CD4-positive, alpha-beta T cell (primary cell): ENCODE measurements around the gene LURAP1L. TPM values are rescaled to one million over a fixed set of nuclear protein-coding genes. Genes with fewer than 3 reads are reported as not detected.
"Not testable (repeated sequence)": the region's sequence is repeated elsewhere in the genome, so short reads cannot be mapped to it uniquely, and the experiment has no call there.

Experiments used
- ATAC-seq: fragments of 200-7000 bp; cut with Tn5 transposase; one replicate; pipeline ENCODE4 v1.10.0; 2022; ENCODE audit warnings: mild to moderate bottlenecking; ENCODE audit not compliant: poor library complexity
- CTCF ChIA-PET: fragments of 350-600 bp; sonication (Branson Sonifier 250); formaldehyde crosslinking; loops from one replicate; lab custom pipeline; 2021; ENCODE audit warnings: antibody characterized with exemption, inconsistent platforms; lab: Charles Lee
- POLR2A ChIA-PET: fragments of 350-600 bp; sonication (Branson Sonifier 250); formaldehyde crosslinking; loops from one replicate; lab custom pipeline; 2021; ENCODE audit warnings: antibody characterized with exemption, inconsistent platforms; lab: Charles Lee
- DNase-seq, 14 experiments: peaks; one replicate each; pipeline ENCODE4 v3.0.0-alpha.2; 2013 to 2020; ENCODE audit warnings: mixed read lengths in 2 of 14
- H3K27ac ChIP-seq, 2 donors: one replicate each; pipeline versions ENCODE4 v1.5.1 to v1.7.0; 2013; ENCODE audit warnings: low read length in 2 of 2, low read depth in 1 of 2, mild to moderate bottlenecking in 1 of 2
- H3K27me3 ChIP-seq, 2 experiments: 1 replicate in 1 of 2; 2 replicates in 1 of 2; pipeline versions ENCODE4 v1.6.1 to v1.7.0; 2013; ENCODE audit warnings: low read length in 2 of 2, control low read depth in 1 of 2, mild to moderate bottlenecking in 1 of 2, moderate library complexity in 1 of 2; ENCODE audit not compliant: insufficient read depth in 2 of 2, control insufficient read depth in 1 of 2
- H3K36me3 ChIP-seq: one replicate; pipeline ENCODE4 v1.6.1; 2013; ENCODE audit warnings: low read length, control low read depth; ENCODE audit not compliant: insufficient read depth
- H3K4me1 ChIP-seq: one replicate; pipeline ENCODE4 v1.6.1; 2013; ENCODE audit warnings: low read length, control low read depth; ENCODE audit not compliant: insufficient read depth
- H3K4me3 ChIP-seq: one replicate; pipeline ENCODE4 v1.5.1; 2013; ENCODE audit warnings: mild to moderate bottlenecking, low read length, moderate library complexity
- H3K9me3 ChIP-seq, 2 experiments: 1 replicate in 1 of 2; 2 replicates in 1 of 2; pipeline versions ENCODE4 v1.6.1 to v1.7.0; 2013; ENCODE audit warnings: low read length in 2 of 2, mild to moderate bottlenecking in 2 of 2, control low read depth in 1 of 2, moderate library complexity in 1 of 2; ENCODE audit not compliant: control insufficient read depth in 1 of 2, insufficient read depth in 1 of 2
- H3K27ac Mint-ChIP-seq: one replicate; pipeline ENCODE4 v1.8.0; 2020; ENCODE audit warnings: mixed read lengths
- H3K27me3 Mint-ChIP-seq: one replicate; pipeline ENCODE4 v1.8.0; 2021; ENCODE audit warnings: mixed read lengths
- H3K36me3 Mint-ChIP-seq: one replicate; pipeline ENCODE4 v1.8.0; 2021; ENCODE audit warnings: low read depth, mixed read lengths
- H3K4me1 Mint-ChIP-seq: one replicate; pipeline ENCODE4 v1.8.0; 2021; ENCODE audit warnings: low read depth, mixed read lengths
- H3K4me3 Mint-ChIP-seq: one replicate; pipeline ENCODE4 v1.8.0; 2020; ENCODE audit warnings: mild to moderate bottlenecking, mixed read lengths
- H3K9me3 Mint-ChIP-seq: one replicate; pipeline ENCODE4 v1.8.0; 2020; ENCODE audit warnings: mixed read lengths
- intact Hi-C, 2 experiments: fragments of 100-400 bp; cut with DNase I in 1 of 2; cut with micrococcal nuclease in 1 of 2; formaldehyde crosslinking; loops; one replicate each; pipeline versions ENCODE4 v1.15.1 to v1.9.0; 2023 to 2025; cut with DNase I, micrococcal nuclease
- total RNA-seq, 174 experiments: library from RNA in 2 of 174; stranded (reverse) in 2 of 174; gene quantifications; one replicate each; pipeline ENCODE4 v1.2.3 and lab custom pipeline; 2021 to 2026
- TF ChIP-seq, protein P1 (sequence below): fragments of 200-600 bp; IDR thresholded peaks from one replicate; pipeline ENCODE4 v1.8.0; 2022; ENCODE audit warnings: antibody characterized with exemption, mild to moderate bottlenecking

The LURAP1L gene
- total RNA-seq, 2 experiments from 2014 or later: not detected

DNA sequence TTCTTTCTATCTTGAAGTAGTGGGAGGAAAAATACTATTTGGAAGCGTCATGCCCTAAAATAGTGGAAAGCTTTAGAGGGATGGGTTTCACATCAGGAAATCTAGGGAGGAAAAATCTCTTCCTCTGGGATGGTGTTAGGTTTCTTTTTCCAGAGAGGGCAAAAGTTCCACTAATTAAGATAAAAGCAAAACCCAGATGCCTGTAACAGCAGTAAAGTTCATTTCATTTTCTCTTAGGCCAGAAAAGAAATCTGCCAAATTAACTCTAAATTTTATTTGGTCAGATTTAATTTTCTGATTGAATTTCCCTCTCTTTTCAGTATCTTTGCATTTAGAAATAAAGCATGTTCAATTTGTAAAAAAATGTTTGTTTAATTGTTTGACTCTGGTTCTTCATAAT is 88.8 kb downstream of the LURAP1L start:
- no peak for DNase-seq
- H3K36me3 Mint-ChIP-seq: no peaks in the 10 kb centered on the region
- no peak overlapping the region for H3K27ac Mint-ChIP-seq
- POLR2A ChIA-PET: no interaction called here
- Histone ChIP-seq H3K9me3 (peaks cover 0 to 3% of the 10 kb centered on the region in 2 experiments), H3K4me1 (no peaks in the 10 kb centered on the region), H3K4me3 (no peak overlapping the region), H3K27me3 (no peaks in the 10 kb centered on the region), H3K36me3 (no peaks in the 10 kb centered on the region), H3K27ac (no peak overlapping the region)
- peaks cover 19% of the 10 kb centered on the region for H3K9me3 Mint-ChIP-seq
- intact Hi-C loops: no loop called here
- CTCF ChIA-PET: no interaction called here
- H3K4me3 Mint-ChIP-seq: no peak overlapping the region
- no peaks in the 10 kb centered on the region for H3K27me3 Mint-ChIP-seq
- TF ChIP-seq, protein P1, sequence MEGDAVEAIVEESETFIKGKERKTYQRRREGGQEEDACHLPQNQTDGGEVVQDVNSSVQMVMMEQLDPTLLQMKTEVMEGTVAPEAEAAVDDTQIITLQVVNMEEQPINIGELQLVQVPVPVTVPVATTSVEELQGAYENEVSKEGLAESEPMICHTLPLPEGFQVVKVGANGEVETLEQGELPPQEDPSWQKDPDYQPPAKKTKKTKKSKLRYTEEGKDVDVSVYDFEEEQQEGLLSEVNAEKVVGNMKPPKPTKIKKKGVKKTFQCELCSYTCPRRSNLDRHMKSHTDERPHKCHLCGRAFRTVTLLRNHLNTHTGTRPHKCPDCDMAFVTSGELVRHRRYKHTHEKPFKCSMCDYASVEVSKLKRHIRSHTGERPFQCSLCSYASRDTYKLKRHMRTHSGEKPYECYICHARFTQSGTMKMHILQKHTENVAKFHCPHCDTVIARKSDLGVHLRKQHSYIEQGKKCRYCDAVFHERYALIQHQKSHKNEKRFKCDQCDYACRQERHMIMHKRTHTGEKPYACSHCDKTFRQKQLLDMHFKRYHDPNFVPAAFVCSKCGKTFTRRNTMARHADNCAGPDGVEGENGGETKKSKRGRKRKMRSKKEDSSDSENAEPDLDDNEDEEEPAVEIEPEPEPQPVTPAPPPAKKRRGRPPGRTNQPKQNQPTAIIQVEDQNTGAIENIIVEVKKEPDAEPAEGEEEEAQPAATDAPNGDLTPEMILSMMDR: no peak
- no peak for ATAC-seq
- H3K4me1 Mint-ChIP-seq: no peaks in the 10 kb centered on the region

DNA sequence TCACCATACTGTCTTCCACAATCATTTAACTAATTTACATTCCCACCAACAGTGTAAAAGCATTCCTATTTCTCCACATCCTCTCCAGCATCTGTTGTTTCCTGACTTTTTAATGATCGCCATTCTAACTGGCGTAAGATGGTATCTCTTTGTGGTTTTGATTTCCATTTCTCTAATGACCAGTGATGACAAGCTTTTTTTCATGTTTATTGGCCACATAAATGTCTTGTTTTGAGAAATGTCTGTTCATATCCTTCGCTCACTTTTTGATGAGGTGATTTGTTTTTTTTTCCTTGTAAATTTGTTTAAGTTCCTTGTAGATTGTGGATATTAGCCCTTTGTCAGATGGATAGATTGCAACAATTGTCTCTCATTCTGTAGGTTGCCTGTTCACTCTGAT is 90.6 kb downstream of the LURAP1L start:
- ATAC-seq, POLR2A ChIA-PET, H3K4me3 Mint-ChIP-seq, H3K36me3 ChIP-seq, H3K9me3 ChIP-seq, CTCF ChIA-PET, H3K4me1 Mint-ChIP-seq, H3K27me3 ChIP-seq, H3K36me3 Mint-ChIP-seq, DNase-seq, H3K27ac ChIP-seq, H3K27me3 Mint-ChIP-seq, H3K27ac Mint-ChIP-seq, intact Hi-C loops, H3K4me1 ChIP-seq, H3K4me3 ChIP-seq: not testable (repeated sequence)
- peaks cover 24% of the 10 kb centered on the region for H3K9me3 Mint-ChIP-seq

Other genes with a start within 250 kb of the LURAP1L start
- not detected for gene TYRP1, start 81.6 kb upstream of the LURAP1L start, total RNA-seq